Right ventricle myocardium inferior (tissue), 1 donor: ENCODE measurements around the gene ZNRF3. TPM values are rescaled to one million over a fixed set of nuclear protein-coding genes. Genes with fewer than 3 reads are reported as not detected.

ENCODE experiments used
- ATAC-seq: fragments of 200-7000 bp; cut with Tn5 transposase; one replicate; pipeline ENCODE4 v1.9.1; 2020; ENCODE audit warnings: mild to moderate bottlenecking, moderate library complexity
- DNase-seq: peaks from one replicate; pipeline ENCODE4 v3.0.0; 2021; ENCODE audit errors: missing footprints
- intact Hi-C: fragments of 100-400 bp; cut with DNase I; formaldehyde crosslinking; loops from one replicate; pipeline ENCODE4 v1.11.0; 2022
- total RNA-seq: library from RNA; stranded (reverse); fragmentation: NEBNext Ultra II Directional; extraction: Animal tissue kit (Norgen Biotek cat#: 25700); gene quantifications from one replicate; pipeline ENCODE4 v1.2.1, GENCODE V29; 2021
- donor health status: DM: no; HTN: yes; CAD: no; lungs with severe emphysema.

ZNRF3 gene
- total RNA-seq, 1 donor from 2014 or later = 5.4 TPM

- DNase-seq (no peak), ATAC-seq (no peak)
- intact Hi-C loops = no loop called here
Observed at GRCh38 chr22:29014293-29014692, 130.9 kb downstream of the ZNRF3 start.

- ATAC-seq (no peak), DNase-seq (no peak)
- intact Hi-C loops = no loop called here
Observed at GRCh38 chr22:29014773-29015172, 131.4 kb downstream of the ZNRF3 start.

- ATAC-seq (no peak), DNase-seq (no peak)
- intact Hi-C loops = no loop called here
Observed at GRCh38 chr22:29016067-29016938, 132.9 kb downstream of the ZNRF3 start.

GRCh38 chr22:29018293-29019189, 135.2 kb downstream of the ZNRF3 start:
- no peak for ATAC-seq
- intact Hi-C loops = no loop called here
- DNase-seq = no peak

GRCh38 chr22:29022101-29022817, 138.9 kb downstream of the ZNRF3 start:
- intact Hi-C loops = no loop called here
- DNase-seq (no peak), ATAC-seq (no peak)

- intact Hi-C loops = no loop called here
- no peak for ATAC-seq
- no peak for DNase-seq
Observed at GRCh38 chr22:29023172-29023796, 139.9 kb downstream of the ZNRF3 start.

- DNase-seq = no peak
- intact Hi-C loops = no loop called here
Observed at GRCh38 chr22:29026579-29026978, 143.2 kb downstream of the ZNRF3 start.

GRCh38 chr22:29028468-29028867, 145.1 kb downstream of the ZNRF3 start:
- intact Hi-C loops = no loop called here
- ATAC-seq (no peak), DNase-seq (no peak)

More at GRCh38 chr22:29026579-29026978, 143.2 kb downstream of the ZNRF3 start:
- ATAC-seq = no peak

GRCh38 chr22:29029202-29030000, 146.0 kb downstream of the ZNRF3 start:
- ATAC-seq (no peak), DNase-seq (no peak)
- intact Hi-C loops = no loop called here

GRCh38 chr22:29030016-29030617, 146.7 kb downstream of the ZNRF3 start:
- no peak for DNase-seq
- intact Hi-C loops = no loop called here
- no peak for ATAC-seq

- intact Hi-C loops = loop anchor here (1.0 kb wide), 1 partner anchor 112 kb away; no protein-coding TSS in a partner anchor
- no peak for DNase-seq
- ATAC-seq = peak; percentile 82
Observed at GRCh38 chr22:29030618-29031226, 147.3 kb downstream of the ZNRF3 start.

GRCh38 chr22:29031227-29032011, 148.0 kb downstream of the ZNRF3 start:
- DNase-seq (no peak), ATAC-seq (peak; percentile 58)
- intact Hi-C loops = loop anchor here (1.0 kb wide), 1 partner anchor 113 kb away; no protein-coding TSS in a partner anchor

- no peak for DNase-seq
- intact Hi-C loops = no loop called here
- ATAC-seq = no peak
Observed at GRCh38 chr22:29032014-29032475, 148.7 kb downstream of the ZNRF3 start.

GRCh38 chr22:29032584-29032983, 149.2 kb downstream of the ZNRF3 start:
- ATAC-seq (no peak), DNase-seq (no peak)
- intact Hi-C loops = no loop called here

GRCh38 chr22:29037340-29037932, 154.1 kb downstream of the ZNRF3 start:
- DNase-seq (no peak), ATAC-seq (no peak)
- intact Hi-C loops = no loop called here

GRCh38 chr22:29039148-29039547, 155.8 kb downstream of the ZNRF3 start:
- intact Hi-C loops = no loop called here
- no peak for ATAC-seq
- DNase-seq = no peak
